GM21526 (cell line): ENCODE data around the gene TRAM1L1.

ENCODE experiments used
- ATAC-seq: cut with Tn5 transposase; IDR thresholded peaks from one replicate; pipeline ENCODE4 v1.9.1; 2021; ENCODE audit warnings: moderate library complexity; ENCODE audit not compliant: unreplicated experiment, low FRiP score

Gene TRAM1L1

DNA sequence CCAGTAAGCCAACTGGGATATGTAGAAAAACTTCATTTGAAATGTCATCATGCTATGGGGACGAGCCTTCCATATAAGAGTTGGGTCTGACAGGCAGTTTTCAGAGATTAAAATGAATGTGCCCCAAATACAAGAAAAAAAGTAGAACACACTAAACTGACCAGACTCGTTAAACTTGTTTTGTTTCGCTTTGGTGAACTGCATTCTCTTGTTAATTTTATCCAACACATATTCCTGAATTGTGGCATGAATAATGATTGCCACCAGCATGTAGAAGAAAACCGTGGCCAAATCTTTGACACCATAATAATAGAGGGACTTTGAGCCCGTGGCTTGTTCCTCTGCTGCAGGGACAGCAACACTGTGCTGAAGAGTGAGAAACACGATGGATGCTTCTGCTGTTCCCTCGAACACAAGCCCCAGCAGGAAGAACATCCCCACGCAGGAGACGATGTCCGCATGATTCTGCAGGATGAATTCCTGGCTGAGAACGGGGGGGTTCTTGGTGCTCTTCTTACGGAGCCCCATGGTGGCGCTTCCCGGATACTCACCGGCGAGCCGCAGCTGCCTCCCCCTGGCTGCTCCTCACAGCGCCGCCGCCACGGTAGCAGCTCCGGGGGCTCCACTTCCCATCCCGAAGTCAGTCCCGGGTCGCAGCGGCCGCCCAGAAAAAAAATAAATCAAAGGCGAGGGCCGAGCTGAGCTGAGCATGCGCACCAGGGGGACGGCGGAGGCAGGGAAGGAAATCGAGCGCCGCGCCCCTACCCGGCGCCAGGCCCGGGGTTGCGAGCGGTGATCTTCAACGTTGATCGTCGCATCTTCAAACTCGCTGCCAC, at the start of gene TRAM1L1:
Gene TRAM1L1, minus strand, starts transcription at position 711 of the 836 bp plus-strand sequence. Its CDS starts 183 bp downstream, at position 528.
- no peak for ATAC-seq

- peak; percentile 68 for ATAC-seq
Observed at GRCh38 chr4:117134386-117134785, 49.0 kb upstream of the TRAM1L1 start.

DNA sequence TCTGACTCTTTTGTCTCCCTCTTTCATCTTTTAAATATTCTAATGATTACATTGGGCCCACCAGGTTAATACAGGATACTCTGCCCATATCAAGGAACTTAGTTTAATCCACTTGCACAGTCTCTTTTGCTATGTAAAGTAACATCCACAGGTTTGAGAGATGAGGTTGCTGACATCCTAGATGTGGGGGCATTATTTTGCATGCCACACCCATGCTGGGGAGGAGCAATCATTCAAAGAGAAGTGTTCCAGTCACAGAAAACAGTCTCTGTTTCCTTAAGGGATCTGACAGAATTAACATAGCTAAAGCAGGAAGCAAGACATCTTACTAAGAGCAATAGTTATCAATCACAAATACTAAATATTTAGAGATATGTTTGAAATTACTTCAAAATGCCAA, 11.5 kb upstream of the TRAM1L1 start:
- ATAC-seq = no peak

DNA sequence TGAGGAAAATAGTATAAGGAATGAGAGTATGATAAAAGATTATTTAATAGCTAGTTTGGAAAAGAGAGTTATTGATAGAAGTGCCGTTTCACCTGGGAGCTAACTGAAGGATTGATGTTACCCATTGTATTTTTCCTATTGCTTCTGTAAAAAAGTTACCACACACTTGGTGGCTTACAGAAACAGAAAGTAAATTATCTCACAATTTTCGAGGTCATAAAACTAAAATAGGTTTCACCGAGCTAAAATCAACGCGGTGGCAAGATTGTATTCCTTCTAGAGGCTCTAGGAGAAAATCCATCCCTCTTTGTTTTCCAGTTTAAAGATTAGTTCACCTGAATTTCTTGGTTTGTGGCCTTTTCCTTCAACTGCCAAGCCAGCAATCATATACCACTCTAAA, 11.1 kb upstream of the TRAM1L1 start:
- ATAC-seq = no peak

- no peak for ATAC-seq
Observed at GRCh38 chr4:117093571-117093970, 8.2 kb upstream of the TRAM1L1 start.

GRCh38 chr4:117077760-117078159, 7.6 kb downstream of the TRAM1L1 start:
- ATAC-seq = no peak

- no peak for ATAC-seq
Observed at GRCh38 chr4:117068120-117068519, 17.3 kb downstream of the TRAM1L1 start.

GRCh38 chr4:117063961-117064696, 21.2 kb downstream of the TRAM1L1 start:
- no peak for ATAC-seq

GRCh38 chr4:117042962-117043361, 42.4 kb downstream of the TRAM1L1 start:
- ATAC-seq = no peak
